Right ventricle myocardium inferior (tissue), 1 donor: ENCODE data around the gene INIP. TPM values are rescaled to one million over a fixed set of nuclear protein-coding genes. Genes with fewer than 3 reads are reported as not detected.

ENCODE experiments used
- total RNA-seq: library from RNA; stranded (reverse); fragmentation: NEBNext Ultra II Directional; extraction: Animal tissue kit (Norgen Biotek cat#: 25700); gene quantifications from one replicate; pipeline ENCODE4 v1.2.1, GENCODE V29; 2021
- donor health status: DM: no; HTN: yes; CAD: no; lungs with severe emphysema.

INIP gene
- total RNA-seq, 1 donor from 2014 or later: 17.0 TPM

Other genes starting within 250 kb of the INIP start
- 5.0 TPM for gene KIAA1958, start 231.3 kb downstream of the INIP start, total RNA-seq
- gene SNX30, start 32.6 kb upstream of the INIP start, total RNA-seq: 5.0 TPM
- gene SLC46A2, start 172.8 kb upstream of the INIP start, total RNA-seq: not detected